H1 (cell line): Measurements from ENCODE around the gene MTMR10. TPM values are rescaled to one million over a fixed set of nuclear protein-coding genes. Genes with fewer than 3 reads are reported as not detected.

Source experiments
- CTCF ChIA-PET: fragments of 300-600 bp; sonication (Branson Sonifier 250); formaldehyde crosslinking; loops from one replicate; lab custom pipeline; 2021; ENCODE audit not compliant: partially characterized antibody; lab: Charles Lee
- POLR2A ChIA-PET: fragments of 300-600 bp; sonication (Branson Sonifier 250); formaldehyde crosslinking; loops from one replicate; lab custom pipeline; 2021; ENCODE audit warnings: inconsistent platforms; ENCODE audit not compliant: partially characterized antibody; lab: Charles Lee
- DNase-seq, 2 experiments: peaks; one replicate each; pipeline versions ENCODE4 v3.0.0 to v3.0.0-alpha.2; 2010 to 2022; ENCODE audit warnings: low spot score in 2 of 2, low read depth in 1 of 2, mixed read lengths in 1 of 2
- FAIRE-seq: peaks from 2 replicates; lab custom pipeline; 2011; peaks lifted over from hg19 to GRCh38; lab: Jason Lieb, UNC
- H2AFZ ChIP-seq: 2 replicates; pipeline ENCODE4 v1.8.1; 2012; ENCODE audit warnings: low read length, inconsistent platforms
- H2AK5ac ChIP-seq: 2 replicates; pipeline ENCODE4 v1.6.1; 2013; ENCODE audit warnings: low read depth, low read length
- H2BK120ac ChIP-seq: replicated peaks from 2 replicates; pipeline ENCODE3; 2013; ENCODE audit warnings: low read depth, low read length, inconsistent platforms
- H2BK12ac ChIP-seq: 2 replicates; pipeline ENCODE4 v1.6.1; 2013; ENCODE audit warnings: low read depth, low read length
- H2BK15ac ChIP-seq: 2 replicates; pipeline ENCODE4 v1.6.1; 2013; ENCODE audit warnings: low read length
- H2BK20ac ChIP-seq: 2 replicates; pipeline ENCODE4 v1.6.1; 2013; ENCODE audit warnings: low read length
- H2BK5ac ChIP-seq: 2 replicates; pipeline ENCODE4 v1.6.1; 2013; ENCODE audit warnings: low read depth, low read length
- H3K14ac ChIP-seq: 2 replicates; pipeline ENCODE4 v1.6.1; 2013; ENCODE audit warnings: inconsistent platforms; ENCODE audit not compliant: insufficient read length
- H3K18ac ChIP-seq: 2 replicates; pipeline ENCODE4 v1.6.1; 2013; ENCODE audit warnings: low read length; ENCODE audit errors: extremely low read depth
- H3K23ac ChIP-seq: 2 replicates; pipeline ENCODE4 v1.6.1; 2013; ENCODE audit warnings: inconsistent platforms; ENCODE audit not compliant: insufficient read length
- H3K23me2 ChIP-seq: 2 replicates; pipeline ENCODE4 v1.6.1; 2013; ENCODE audit warnings: low read depth, low read length
- H3K27ac ChIP-seq: 2 replicates; pipeline ENCODE4 v1.6.1; 2011; ENCODE audit warnings: low read depth, low read length, inconsistent platforms
- H3K27me3 ChIP-seq, 4 experiments: replicated peaks in 1 of 4; 1 replicate in 1 of 4; 2 replicates in 3 of 4; pipeline versions ENCODE4 v1.6.1 to v1.8.1; 2011 to 2013; ENCODE audit warnings: low read length in 3 of 4, mild to moderate bottlenecking in 3 of 4, inconsistent platforms in 2 of 4, mixed read lengths in 2 of 4, moderate library complexity in 1 of 4; ENCODE audit not compliant: control insufficient read depth in 3 of 4, insufficient read depth in 3 of 4; ENCODE audit errors: extremely low read depth in 1 of 4
- H3K36me3 ChIP-seq, 4 experiments: 2 replicates each; pipeline versions ENCODE4 v1.6.1 to v1.8.1; 2011 to 2013; ENCODE audit warnings: mild to moderate bottlenecking in 4 of 4, low read length in 3 of 4, moderate library complexity in 2 of 4, control low read depth in 1 of 4, inconsistent platforms in 1 of 4; ENCODE audit not compliant: insufficient read depth in 4 of 4, control insufficient read depth in 2 of 4
- H3K4ac ChIP-seq: replicated peaks from 2 replicates; pipeline ENCODE3; 2013; ENCODE audit warnings: low read length, low read depth, mixed read lengths, inconsistent platforms; ENCODE audit not compliant: insufficient read length
- H3K4me1 ChIP-seq, 4 experiments: replicated peaks in 1 of 4; 1 replicate in 1 of 4; 2 replicates in 3 of 4; pipeline versions ENCODE4 v1.6.1 to v1.8.1; 2011 to 2013; ENCODE audit warnings: low read length in 3 of 4, inconsistent platforms in 2 of 4, mixed read lengths in 1 of 4; ENCODE audit not compliant: insufficient read depth in 4 of 4, control insufficient read depth in 3 of 4
- H3K4me2 ChIP-seq, 2 experiments: 2 replicates each; pipeline versions ENCODE4 v1.6.1 to v1.8.1; 2011 to 2013; ENCODE audit warnings: low read depth in 2 of 2, low read length in 2 of 2, control low read depth in 1 of 2, inconsistent platforms in 1 of 2, mild to moderate bottlenecking in 1 of 2; ENCODE audit not compliant: insufficient read depth in 1 of 2
- H3K4me3 ChIP-seq, 4 experiments: fragments of 200-600, 300-600 bp in 1 of 4; sonication (generic), shearing (Covaris generic), sonication (Bioruptor Twin) in 1 of 4; 2 replicates each; pipeline versions ENCODE4 v1.5.1 to v1.8.1; 2011 to 2016; ENCODE audit warnings: low read length in 4 of 4, low read depth in 3 of 4, control low read depth in 2 of 4, inconsistent platforms in 2 of 4, mild to moderate bottlenecking in 2 of 4, mixed read lengths in 1 of 4, moderate library complexity in 1 of 4; ENCODE audit not compliant: insufficient read depth in 2 of 4; ENCODE audit errors: extremely low read depth in 1 of 4
- H3K56ac ChIP-seq: replicated peaks from 2 replicates; pipeline ENCODE3; 2013; ENCODE audit warnings: low read depth, mild to moderate bottlenecking, mixed read lengths, low read length, inconsistent platforms; ENCODE audit not compliant: insufficient read length
- H3K79me1 ChIP-seq: 2 replicates; pipeline ENCODE4 v1.6.1; 2013; ENCODE audit warnings: low read depth, low read length, control low read depth
- H3K79me2 ChIP-seq, 2 experiments: 2 replicates each; pipeline versions ENCODE4 v1.6.1 to v1.8.1; 2012 to 2013; ENCODE audit warnings: low read length in 2 of 2, mild to moderate bottlenecking in 2 of 2, inconsistent platforms in 1 of 2; ENCODE audit not compliant: insufficient read depth in 2 of 2, control insufficient read depth in 1 of 2
- H3K9ac ChIP-seq, 4 experiments: replicated peaks in 1 of 4; 1 replicate in 1 of 4; 2 replicates in 3 of 4; pipeline versions ENCODE4 v1.6.1 to v1.8.1; 2011 to 2013; ENCODE audit warnings: low read depth in 3 of 4, low read length in 3 of 4, control low read depth in 2 of 4, mild to moderate bottlenecking in 2 of 4, moderate library complexity in 2 of 4, inconsistent platforms in 1 of 4; ENCODE audit errors: extremely low read depth in 1 of 4
- H3K9me3 ChIP-seq, 2 experiments: 2 replicates each; pipeline versions ENCODE4 v1.6.1 to v1.8.1; 2012 to 2013; ENCODE audit warnings: mild to moderate bottlenecking in 2 of 2, moderate library complexity in 2 of 2, control low read depth in 1 of 2, inconsistent platforms in 1 of 2, low read depth in 1 of 2, low read length in 1 of 2, mixed read lengths in 1 of 2; ENCODE audit not compliant: insufficient read depth in 2 of 2
- H4K20me1 ChIP-seq, 2 experiments: replicated peaks in 1 of 2; 2 replicates each; pipeline versions ENCODE3 to v1.8.1; 2011 to 2013; ENCODE audit warnings: inconsistent platforms in 2 of 2, low read length in 2 of 2, mild to moderate bottlenecking in 1 of 2; ENCODE audit not compliant: insufficient read depth in 2 of 2, control insufficient read depth in 1 of 2
- H4K5ac ChIP-seq: 2 replicates; pipeline ENCODE4 v1.6.1; 2013; ENCODE audit warnings: low read length, low read depth, mixed read lengths, inconsistent platforms; ENCODE audit not compliant: insufficient read length
- H4K8ac ChIP-seq: 2 replicates; pipeline ENCODE4 v1.8.0; 2013; ENCODE audit warnings: mild to moderate bottlenecking, moderate library complexity, low read length, inconsistent platforms; ENCODE audit not compliant: insufficient read depth; ENCODE audit errors: extremely low read depth
- H4K91ac ChIP-seq: replicated peaks from 2 replicates; pipeline ENCODE3; 2013; ENCODE audit warnings: low read length, mixed read lengths, inconsistent platforms; ENCODE audit not compliant: insufficient read length
- BRCA1 ChIP-seq: IDR thresholded peaks from 2 replicates; pipeline ENCODE4 v1.6.1; 2012; ENCODE audit warnings: low read depth, low read length, improper control_type of control experiment
- CHD1 ChIP-seq: IDR thresholded peaks from 2 replicates; pipeline ENCODE4 v1.6.1; 2012; ENCODE audit warnings: low read depth, low read length, improper control_type of control experiment
- EZH2 ChIP-seq: fragments of 200-600 bp; sonication (generic); IDR thresholded peaks from 2 replicates; pipeline ENCODE4 v1.7.1; 2012; ENCODE audit warnings: low read depth, mild to moderate bottlenecking, moderate library complexity, low read length, inconsistent platforms; ENCODE audit not compliant: severe bottlenecking
- GTF2F1 ChIP-seq: IDR thresholded peaks from 2 replicates; pipeline ENCODE4 v1.6.1; 2012; ENCODE audit warnings: low read depth, low read length, improper control_type of control experiment, borderline replicate concordance
- KDM4A ChIP-seq: IDR thresholded peaks from one replicate; pipeline ENCODE4 v1.7.1; 2012; ENCODE audit warnings: low read depth, mild to moderate bottlenecking, moderate library complexity, low read length, inconsistent platforms; ENCODE audit not compliant: severe bottlenecking
- KDM5A ChIP-seq: fragments of 200-600 bp; IDR thresholded peaks from 2 replicates; pipeline ENCODE4 v1.7.1; 2012; ENCODE audit warnings: mild to moderate bottlenecking, low read length, inconsistent platforms, mixed read lengths
- NRF1 ChIP-seq: IDR thresholded peaks from 2 replicates; pipeline ENCODE4 v1.6.1; 2011; ENCODE audit warnings: mild to moderate bottlenecking, low read depth, low read length, improper control_type of control experiment
- SIN3A ChIP-seq, 2 experiments: IDR thresholded peaks in 1 of 2; conservative IDR thresholded peaks in 1 of 2; 2 replicates each; pipeline ENCODE4 v1.6.1; 2011 to 2012; ENCODE audit warnings: low read length in 2 of 2, improper control_type of control experiment in 1 of 2, low read depth in 1 of 2, mild to moderate bottlenecking in 1 of 2
- SP4 ChIP-seq: IDR thresholded peaks from 2 replicates; pipeline ENCODE4 v1.6.1; 2012; ENCODE audit warnings: low read length, inconsistent platforms
- WGBS, 2 experiments: shearing (Covaris generic) in 1 of 2; methylation state at CpG; one replicate each; pipeline versions ENCODE4 v1.1.6 to v1.1.7; 2013 to 2015; ENCODE audit warnings: low lambda C conversion rate in 2 of 2, mixed read lengths in 2 of 2, inconsistent platforms in 1 of 2, low coverage in 1 of 2, missing lambda C conversion rate in 1 of 2; ENCODE audit not compliant: insufficient replicate concordance in 2 of 2, insufficient coverage in 1 of 2, insufficient read length in 1 of 2; ENCODE audit errors: extremely low coverage in 1 of 2, missing lambda C conversion rate in 1 of 2; 5-methylcytosine and 5-hydroxymethylcytosine counted together
- polyA plus RNA-seq, 7 experiments: library from polyadenylated mRNA; depleted of rRNA in 3 of 7; stranded (reverse) in 5 of 7; unstranded in 2 of 7; fragments of >200 nt in 5 of 7; fragments of 200-250 nt in 2 of 7; gene quantifications; 1 replicate in 5 of 7; 2 replicates in 1 of 7; 4 replicates in 1 of 7; pipeline versions ENCODE4 v1.2.1 to v1.2.3, GENCODE V29; 2011 to 2013; ENCODE audit warnings: missing spikeins in 2 of 7, mixed read lengths in 2 of 7
- total RNA-seq: library from RNA; stranded (reverse); fragmentation: NEBNext Ultra II Directional; extraction: Animal tissue kit (Norgen Biotek cat#: 25700); gene quantifications from 2 replicates; pipeline ENCODE4 v1.2.1, GENCODE V29; 2021
- TF ChIP-seq, protein P1 (sequence below), 3 experiments: IDR thresholded peaks; 1 replicate in 2 of 3; 2 replicates in 1 of 3; pipeline versions ENCODE4 v1.5.1 to v1.6.1; 2011; ENCODE audit warnings: low read length in 3 of 3, mild to moderate bottlenecking in 3 of 3, inconsistent platforms in 2 of 3, low read depth in 1 of 3, moderate library complexity in 1 of 3; ENCODE audit not compliant: insufficient read depth in 1 of 3; ENCODE audit errors: control extremely low read depth in 1 of 3
- TF ChIP-seq, protein P2 (sequence below): IDR thresholded peaks from 2 replicates; pipeline ENCODE4 v1.6.1; 2012; ENCODE audit warnings: inconsistent platforms

MTMR10 gene
- total and polyA plus RNA-seq, 2 of the 8 experiments (the other 6 are each of a cell fraction or from before 2014, with no cell fraction given): 3.8 to 13.1 TPM

GRCh38 chr15:30974112-30974511 is 17.3 kb downstream of the MTMR10 start:
- H2AK5ac ChIP-seq: no peak overlapping the region
- no peak overlapping the region for H3K18ac ChIP-seq
- no peak overlapping the region for H3K4me3 ChIP-seq
- no peak overlapping the region for H2BK15ac ChIP-seq
- no peak overlapping the region for H3K27ac ChIP-seq
- H3K9me3 ChIP-seq: no peaks in the 10 kb centered on the region
- H2AFZ ChIP-seq: no peak overlapping the region
- H2BK120ac ChIP-seq: no peak overlapping the region
- FAIRE-seq (no peak), DNase-seq (no peak)
- H2BK5ac ChIP-seq: no peak overlapping the region
- no peak overlapping the region for H4K8ac ChIP-seq
- no peaks in the 10 kb centered on the region for H3K27me3 ChIP-seq
- WGBS, 2 experiments: 89% methylated on average over 5 of the region's 5 CpGs; no CpG with 5 or more reads in 1 of the 2 experiments
- no peak overlapping the region for H3K23ac ChIP-seq
- POLR2A ChIA-PET: no interaction called here
- H3K79me2 ChIP-seq: no peaks in the 10 kb centered on the region
- no peak overlapping the region for H4K91ac ChIP-seq
- no peak overlapping the region for H2BK20ac ChIP-seq
- H3K56ac ChIP-seq: no peak overlapping the region
- H3K23me2 ChIP-seq: no peaks in the 10 kb centered on the region
- H3K9ac ChIP-seq: no peak overlapping the region
- no peaks in the 10 kb centered on the region for H3K4me1 ChIP-seq
- H3K14ac ChIP-seq: no peak overlapping the region
- H2BK12ac ChIP-seq: no peak overlapping the region
- no peak overlapping the region for H4K5ac ChIP-seq
- H3K79me1 ChIP-seq: no peaks in the 10 kb centered on the region
- H3K4me2 ChIP-seq: no peak overlapping the region
- peaks cover 0 to 4% (median 0%) of the 10 kb centered on the region in 4 experiments; a peak in 4 of 8 replicates for H3K36me3 ChIP-seq
- CTCF ChIA-PET: interaction anchor here (0.9 to 1.6 kb wide), 2 partner anchors 8 to 40 kb away, joined by 3 to 6 read pairs; no protein-coding TSS in a partner anchor
- H4K20me1 ChIP-seq: peaks cover 0 to 2% of the 10 kb centered on the region in 2 experiments
- no peak overlapping the region for H3K4ac ChIP-seq
- TF ChIP-seq, protein P1, sequence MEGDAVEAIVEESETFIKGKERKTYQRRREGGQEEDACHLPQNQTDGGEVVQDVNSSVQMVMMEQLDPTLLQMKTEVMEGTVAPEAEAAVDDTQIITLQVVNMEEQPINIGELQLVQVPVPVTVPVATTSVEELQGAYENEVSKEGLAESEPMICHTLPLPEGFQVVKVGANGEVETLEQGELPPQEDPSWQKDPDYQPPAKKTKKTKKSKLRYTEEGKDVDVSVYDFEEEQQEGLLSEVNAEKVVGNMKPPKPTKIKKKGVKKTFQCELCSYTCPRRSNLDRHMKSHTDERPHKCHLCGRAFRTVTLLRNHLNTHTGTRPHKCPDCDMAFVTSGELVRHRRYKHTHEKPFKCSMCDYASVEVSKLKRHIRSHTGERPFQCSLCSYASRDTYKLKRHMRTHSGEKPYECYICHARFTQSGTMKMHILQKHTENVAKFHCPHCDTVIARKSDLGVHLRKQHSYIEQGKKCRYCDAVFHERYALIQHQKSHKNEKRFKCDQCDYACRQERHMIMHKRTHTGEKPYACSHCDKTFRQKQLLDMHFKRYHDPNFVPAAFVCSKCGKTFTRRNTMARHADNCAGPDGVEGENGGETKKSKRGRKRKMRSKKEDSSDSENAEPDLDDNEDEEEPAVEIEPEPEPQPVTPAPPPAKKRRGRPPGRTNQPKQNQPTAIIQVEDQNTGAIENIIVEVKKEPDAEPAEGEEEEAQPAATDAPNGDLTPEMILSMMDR (IDR thresholded peaks at IDR 0.05; ENCODE audit: control extremely low read depth in 1 of 3, insufficient read depth in 1 of 3, low read depth in 1 of 3, low read length in 3 of 3): no peak
- no peak for TF ChIP-seq SIN3A (conservative IDR thresholded peaks at IDR 0.05 in 1 of 2, IDR thresholded peaks at IDR 0.05 in 1 of 2; ENCODE audit: low read depth in 1 of 2, low read length in 2 of 2)
- TF ChIP-seq KDM4A: no peak
- no peak for TF ChIP-seq EZH2
- TF ChIP-seq, protein P2, sequence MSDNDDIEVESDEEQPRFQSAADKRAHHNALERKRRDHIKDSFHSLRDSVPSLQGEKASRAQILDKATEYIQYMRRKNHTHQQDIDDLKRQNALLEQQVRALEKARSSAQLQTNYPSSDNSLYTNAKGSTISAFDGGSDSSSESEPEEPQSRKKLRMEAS: no peak
- no peak for TF ChIP-seq GTF2F1
- TF ChIP-seq SP4: no peak
- no peak for TF ChIP-seq BRCA1
- no peak for TF ChIP-seq NRF1
- TF ChIP-seq CHD1: no peak
- no peak for TF ChIP-seq KDM5A
